Thymus (tissue), 11 donors: ENCODE data around the gene NXPE1. TPM values are rescaled to one million over a fixed set of nuclear protein-coding genes. Genes with fewer than 3 reads are reported as not detected.

Experiments
- DNase-seq, 9 donors: peaks; one replicate each; pipeline ENCODE4 v3.0.0-alpha.2; 2013; ENCODE audit warnings: low spot score in 9 of 9, low read depth in 6 of 9, missing footprints in 1 of 9
- H3K27ac ChIP-seq, 2 donors: one replicate each; pipeline ENCODE4 v1.5.1; 2013; ENCODE audit warnings: control low read depth in 1 of 2, low read depth in 1 of 2, low read length in 1 of 2, mild to moderate bottlenecking in 1 of 2, moderate library complexity in 1 of 2
- H3K27me3 ChIP-seq, 2 donors: one replicate each; pipeline ENCODE4 v1.5.1; 2013; ENCODE audit warnings: low read length in 1 of 2; ENCODE audit not compliant: control insufficient read depth in 2 of 2, insufficient read depth in 1 of 2
- H3K36me3 ChIP-seq, 2 donors: one replicate each; pipeline ENCODE4 v1.5.1; 2013; ENCODE audit warnings: low read length in 1 of 2, mild to moderate bottlenecking in 1 of 2, moderate library complexity in 1 of 2; ENCODE audit not compliant: control insufficient read depth in 2 of 2, insufficient read depth in 2 of 2
- H3K4me1 ChIP-seq, 2 donors: one replicate each; pipeline ENCODE4 v1.5.1; 2013; ENCODE audit warnings: low read length in 2 of 2; ENCODE audit not compliant: control insufficient read depth in 2 of 2, insufficient read depth in 2 of 2
- H3K4me3 ChIP-seq, 2 donors: one replicate each; pipeline ENCODE4 v1.5.1; 2013; ENCODE audit warnings: low read length in 2 of 2, control low read depth in 1 of 2, mild to moderate bottlenecking in 1 of 2
- H3K9me3 ChIP-seq, 2 donors: one replicate each; pipeline ENCODE4 v1.5.1; 2013; ENCODE audit warnings: low read length in 1 of 2, mild to moderate bottlenecking in 1 of 2; ENCODE audit not compliant: control insufficient read depth in 2 of 2, insufficient read depth in 1 of 2
- WGBS: extraction: QIAGEN DNeasy Blood & Tissue Kit; methylation state at CpG from one replicate; pipeline ENCODE4 v1.1.7; 2013; 5-methylcytosine and 5-hydroxymethylcytosine counted together
- polyA plus RNA-seq: library from polyadenylated mRNA; stranded (reverse); fragments of 200-250 nt; gene quantifications from one replicate; pipeline ENCODE4 v1.2.3, GENCODE V29; 2013
- total RNA-seq: library from RNA; stranded (reverse); fragments of 120-200 nt; gene quantifications from one replicate; pipeline ENCODE4 v1.2.4, GENCODE V29; 2013
- donor health status: healthy.

The NXPE1 gene
- total and polyA plus RNA-seq, 2 donors: 0.05 TPM; not detected in 1

GRCh38 chr11:114524122-114524521 is 35.6 kb downstream of the NXPE1 start:
- H3K27ac ChIP-seq: no peak overlapping the region
- WGBS: 95% methylated on average over 1 of the region's 1 CpG
- no peak for DNase-seq
- H3K4me1 ChIP-seq: no peaks in the 10 kb centered on the region
- H3K4me3 ChIP-seq: no peak overlapping the region
- H3K36me3 ChIP-seq: no peaks in the 10 kb centered on the region
- no peaks in the 10 kb centered on the region for H3K9me3 ChIP-seq
- H3K27me3 ChIP-seq: no peaks in the 10 kb centered on the region

DNA sequence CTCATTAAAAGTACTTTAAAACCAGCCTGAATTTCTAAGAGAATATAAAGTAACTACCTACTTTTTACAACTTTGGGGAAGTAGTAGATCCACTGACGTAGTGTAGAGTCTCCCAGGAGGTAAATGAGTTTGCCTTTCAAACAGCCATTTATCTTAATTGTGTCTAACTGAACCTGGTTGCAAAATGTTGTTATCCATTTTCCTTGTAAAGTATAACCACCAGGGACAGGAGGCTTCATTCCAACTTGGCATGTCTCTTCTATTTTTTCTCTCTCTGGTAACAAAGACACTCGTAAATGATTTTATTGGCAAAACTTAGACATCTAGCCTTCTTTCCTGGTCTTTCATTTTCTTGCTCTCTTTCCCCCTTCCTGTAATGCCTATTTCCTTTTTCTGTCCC is 36.9 kb downstream of the NXPE1 start:
- Histone ChIP-seq H3K4me1 (no peaks in the 10 kb centered on the region), H3K36me3 (no peaks in the 10 kb centered on the region), H3K27ac (no peak overlapping the region), H3K27me3 (no peaks in the 10 kb centered on the region), H3K4me3 (no peak overlapping the region), H3K9me3 (no peaks in the 10 kb centered on the region)
- 75% methylated on average over 2 of the region's 2 CpGs for WGBS
- DNase-seq: no peak

DNA sequence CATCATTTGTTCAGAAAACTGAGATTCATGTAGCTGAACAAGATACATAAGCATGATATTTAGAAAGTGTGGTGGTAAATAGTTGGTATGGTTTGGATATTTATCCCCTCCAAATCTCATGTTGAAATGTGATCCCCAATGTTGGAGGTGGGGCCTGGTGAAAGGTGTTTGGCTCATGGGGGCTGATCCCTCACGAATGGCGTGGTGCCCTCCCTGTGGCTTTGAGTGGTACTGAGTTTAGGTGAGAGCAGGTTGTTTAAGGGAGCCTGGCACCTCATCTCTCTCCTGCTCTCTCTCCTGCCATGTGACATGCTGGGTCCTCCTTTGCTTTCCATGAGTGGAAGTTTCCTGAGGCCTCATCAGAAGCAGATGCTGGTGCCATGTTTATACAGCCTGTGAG is 48.1 kb downstream of the NXPE1 start:
- no peaks in the 10 kb centered on the region for H3K9me3 ChIP-seq
- H3K4me3 ChIP-seq: no peak overlapping the region
- H3K27ac ChIP-seq: no peak overlapping the region
- no peaks in the 10 kb centered on the region for H3K27me3 ChIP-seq
- DNase-seq: no peak
- WGBS: 89% methylated on average over 2 of the region's 2 CpGs
- H3K4me1 ChIP-seq: no peaks in the 10 kb centered on the region
- no peaks in the 10 kb centered on the region for H3K36me3 ChIP-seq

DNA sequence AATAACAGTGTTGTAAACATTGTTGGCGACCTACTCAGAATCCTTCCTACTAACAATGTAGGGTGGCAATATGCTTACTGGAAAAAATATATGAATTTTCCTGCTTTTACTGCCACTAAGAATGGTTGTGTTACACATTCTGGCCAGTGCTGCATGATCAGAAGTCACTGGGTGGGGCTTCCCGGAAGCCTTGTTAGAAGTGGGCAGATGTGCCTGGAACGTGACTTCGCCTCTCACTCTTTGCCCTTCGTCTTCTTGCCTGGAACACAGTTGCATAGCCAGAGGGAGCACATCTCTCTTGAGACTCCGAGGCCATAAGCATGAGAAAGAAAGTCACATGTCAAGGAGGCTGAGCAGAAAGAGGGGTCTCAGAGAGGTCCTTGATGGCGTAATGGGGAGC is 48.6 kb downstream of the NXPE1 start:
- Histone ChIP-seq H3K36me3 (no peaks in the 10 kb centered on the region), H3K4me1 (no peaks in the 10 kb centered on the region), H3K27ac (no peak overlapping the region), H3K27me3 (no peaks in the 10 kb centered on the region), H3K4me3 (no peak overlapping the region), H3K9me3 (no peaks in the 10 kb centered on the region)
- 96% methylated on average over 7 of the region's 7 CpGs for whole genome bisulfite sequencing
- no peak for DNase-seq

- WGBS: 25% methylated on average over 1 of the region's 1 CpG
- Histone ChIP-seq H3K4me3 (no peak overlapping the region), H3K36me3 (no peaks in the 10 kb centered on the region), H3K9me3 (no peaks in the 10 kb centered on the region), H3K4me1 (no peaks in the 10 kb centered on the region), H3K27me3 (no peaks in the 10 kb centered on the region), H3K27ac (no peak overlapping the region)
- peak in 5 of 9 donors; percentile 2 to 24 (median 3) for DNase-seq
Observed at GRCh38 chr11:114501901-114502300, 57.8 kb downstream of the NXPE1 start.

GRCh38 chr11:114499756-114500155 is 59.9 kb downstream of the NXPE1 start:
- H3K9me3 ChIP-seq: no peaks in the 10 kb centered on the region
- no peak for DNase-seq
- H3K4me3 ChIP-seq: no peak overlapping the region
- no peak overlapping the region for H3K27ac ChIP-seq
- no peaks in the 10 kb centered on the region for H3K36me3 ChIP-seq
- no peaks in the 10 kb centered on the region for H3K4me1 ChIP-seq
- no peaks in the 10 kb centered on the region for H3K27me3 ChIP-seq

- no peak for DNase-seq
- H3K27me3 ChIP-seq: no peaks in the 10 kb centered on the region
- H3K4me3 ChIP-seq: no peak overlapping the region
- no peaks in the 10 kb centered on the region for H3K36me3 ChIP-seq
- H3K27ac ChIP-seq: no peak overlapping the region
- H3K9me3 ChIP-seq: no peaks in the 10 kb centered on the region
- WGBS: 93% methylated on average over 3 of the region's 3 CpGs
- no peaks in the 10 kb centered on the region for H3K4me1 ChIP-seq
Observed at GRCh38 chr11:114496915-114497314, 62.8 kb downstream of the NXPE1 start.

DNA sequence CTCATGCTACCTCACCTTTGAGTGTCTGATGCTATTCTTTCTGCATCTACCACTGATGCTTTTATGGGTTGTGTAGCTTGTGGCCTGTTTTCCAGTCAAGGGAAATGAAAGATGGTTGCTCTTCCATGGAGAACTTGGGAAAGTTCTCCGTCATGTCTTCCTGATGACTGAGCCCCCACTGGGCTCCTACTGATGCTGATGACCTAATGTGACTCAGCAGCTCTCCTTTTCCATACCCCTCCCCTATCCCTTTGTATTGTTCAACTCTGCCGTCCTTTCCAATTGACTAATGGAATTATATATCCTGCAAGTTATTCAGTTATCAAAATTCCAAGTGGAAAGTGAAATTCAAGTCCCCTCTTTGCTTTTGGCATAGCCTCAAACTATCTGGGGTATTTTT is 75.8 kb downstream of the NXPE1 start:
- DNase-seq: no peak
- H3K27ac ChIP-seq: no peak overlapping the region
- no peaks in the 10 kb centered on the region for H3K27me3 ChIP-seq
- no peak overlapping the region for H3K4me3 ChIP-seq
- H3K36me3 ChIP-seq: no peaks in the 10 kb centered on the region
- no peaks in the 10 kb centered on the region for H3K4me1 ChIP-seq
- no peaks in the 10 kb centered on the region for H3K9me3 ChIP-seq
- WGBS: 93% methylated on average over 2 of the region's 2 CpGs

DNA sequence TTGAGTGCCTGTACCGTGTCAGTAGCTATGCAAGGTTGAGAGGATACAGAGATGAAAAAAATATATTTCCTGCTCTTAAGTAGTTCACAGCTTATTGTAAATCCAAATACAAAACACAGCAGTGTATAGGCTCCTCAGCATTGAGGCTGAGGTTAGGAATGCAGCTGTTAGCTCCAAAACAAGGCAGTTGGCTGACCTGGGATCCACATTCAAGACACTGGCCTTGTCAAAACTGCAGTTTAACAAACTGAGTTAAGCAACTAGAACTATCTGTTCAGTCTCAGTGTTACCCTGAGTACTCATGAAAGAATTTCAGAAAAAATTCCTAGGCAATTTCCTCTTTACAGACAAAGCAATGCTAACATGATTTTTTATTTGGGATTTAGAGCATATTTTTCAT is 77.6 kb downstream of the NXPE1 start:
- H3K27me3 ChIP-seq: no peaks in the 10 kb centered on the region
- DNase-seq: no peak
- no peak overlapping the region for H3K27ac ChIP-seq
- no peak overlapping the region for H3K4me3 ChIP-seq
- no peaks in the 10 kb centered on the region for H3K4me1 ChIP-seq
- 87% methylated on average over 1 of the region's 1 CpG for WGBS
- no peaks in the 10 kb centered on the region for H3K9me3 ChIP-seq
- no peaks in the 10 kb centered on the region for H3K36me3 ChIP-seq

DNA sequence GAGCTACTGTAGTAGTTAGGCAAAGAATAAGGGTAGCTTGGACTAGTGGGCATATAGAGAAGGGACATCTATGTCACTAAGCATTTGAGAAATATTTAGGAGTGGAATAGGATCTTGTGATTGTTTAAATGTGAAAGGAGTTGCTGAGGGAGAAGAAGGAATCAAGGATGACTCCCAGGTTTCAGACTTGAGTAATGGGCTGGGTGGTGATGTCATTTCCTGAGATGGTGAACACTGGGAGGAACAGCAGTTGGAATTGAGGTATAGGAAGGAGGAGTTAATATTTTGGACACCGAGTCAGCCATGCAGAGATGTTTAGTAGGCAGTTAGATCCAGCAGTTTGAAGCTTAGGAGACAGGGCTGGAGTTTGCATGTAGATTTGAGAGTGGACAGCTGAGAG is 80.3 kb downstream of the NXPE1 start:
- H3K27me3 ChIP-seq: no peaks in the 10 kb centered on the region
- no peak overlapping the region for H3K4me3 ChIP-seq
- H3K9me3 ChIP-seq: no peaks in the 10 kb centered on the region
- no peak for DNase-seq
- H3K27ac ChIP-seq: no peak overlapping the region
- H3K4me1 ChIP-seq: no peaks in the 10 kb centered on the region
- no peaks in the 10 kb centered on the region for H3K36me3 ChIP-seq
- WGBS: 90% methylated on average over 1 of the region's 1 CpG
